VCaP (cell line): ENCODE measurements around the gene AUTS2.
"Not testable (repeated sequence)": the region's sequence is repeated elsewhere in the genome, so short reads cannot be mapped to it uniquely, and the experiment has no call there.

Experiments used
- H3K27ac ChIP-seq: fragments of 450-650 bp; 2 replicates; pipeline ENCODE4 v1.5.1; 2017
- TF ChIP-seq, protein P1 (sequence below): fragments of 450-650 bp; conservative IDR thresholded peaks from 2 replicates; pipeline ENCODE4 v1.5.1; 2017; ENCODE audit warnings: mild to moderate bottlenecking, moderate library complexity

The AUTS2 gene

DNA sequence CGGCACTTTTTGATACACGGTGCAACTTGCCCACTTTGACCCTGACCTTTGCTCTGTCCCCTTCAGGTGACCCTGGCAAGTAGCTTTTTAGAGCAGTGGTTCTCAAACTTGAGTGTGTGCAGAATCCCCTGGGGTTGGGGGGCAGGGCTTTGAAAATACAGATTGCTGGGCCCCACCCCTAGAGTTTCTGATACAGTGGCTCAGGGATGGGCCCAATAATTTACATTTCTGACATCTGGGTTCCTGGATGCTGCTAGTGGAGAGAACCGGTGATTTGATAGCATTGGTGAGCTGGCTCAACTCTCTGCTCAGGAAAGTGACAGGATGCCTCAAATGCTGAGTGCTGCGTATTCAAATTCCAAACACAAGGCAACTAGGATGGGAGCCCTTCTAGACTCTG lies 995.9 kb downstream of the AUTS2 start:
- H3K27ac ChIP-seq, result no peak overlapping the region
- TF ChIP-seq, protein P1, sequence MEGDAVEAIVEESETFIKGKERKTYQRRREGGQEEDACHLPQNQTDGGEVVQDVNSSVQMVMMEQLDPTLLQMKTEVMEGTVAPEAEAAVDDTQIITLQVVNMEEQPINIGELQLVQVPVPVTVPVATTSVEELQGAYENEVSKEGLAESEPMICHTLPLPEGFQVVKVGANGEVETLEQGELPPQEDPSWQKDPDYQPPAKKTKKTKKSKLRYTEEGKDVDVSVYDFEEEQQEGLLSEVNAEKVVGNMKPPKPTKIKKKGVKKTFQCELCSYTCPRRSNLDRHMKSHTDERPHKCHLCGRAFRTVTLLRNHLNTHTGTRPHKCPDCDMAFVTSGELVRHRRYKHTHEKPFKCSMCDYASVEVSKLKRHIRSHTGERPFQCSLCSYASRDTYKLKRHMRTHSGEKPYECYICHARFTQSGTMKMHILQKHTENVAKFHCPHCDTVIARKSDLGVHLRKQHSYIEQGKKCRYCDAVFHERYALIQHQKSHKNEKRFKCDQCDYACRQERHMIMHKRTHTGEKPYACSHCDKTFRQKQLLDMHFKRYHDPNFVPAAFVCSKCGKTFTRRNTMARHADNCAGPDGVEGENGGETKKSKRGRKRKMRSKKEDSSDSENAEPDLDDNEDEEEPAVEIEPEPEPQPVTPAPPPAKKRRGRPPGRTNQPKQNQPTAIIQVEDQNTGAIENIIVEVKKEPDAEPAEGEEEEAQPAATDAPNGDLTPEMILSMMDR, result no peak

DNA sequence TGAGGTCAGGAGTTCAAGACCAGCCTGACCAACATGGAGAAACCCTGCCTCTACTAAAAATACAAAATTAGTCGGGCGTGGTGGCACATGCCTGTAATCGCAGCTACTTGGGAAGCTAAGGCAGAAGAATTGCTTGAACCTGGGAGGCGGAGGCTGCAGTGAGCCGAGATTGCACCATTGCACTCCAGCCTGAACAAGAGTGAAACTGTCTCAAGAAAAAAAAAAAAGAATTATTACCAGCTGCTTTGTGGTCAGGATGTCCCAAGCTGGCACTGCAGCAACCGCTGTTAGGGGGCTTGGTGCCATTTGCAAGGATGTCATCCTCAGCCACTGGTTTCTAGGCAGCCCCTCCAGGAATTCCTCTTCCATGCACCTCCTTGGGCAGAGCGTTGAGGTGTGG lies 996.6 kb downstream of the AUTS2 start:
- H3K27ac ChIP-seq, result not testable (repeated sequence)

GRCh38 chr7:70595370-70595754 lies 997.1 kb downstream of the AUTS2 start:
- TF ChIP-seq, protein P1, result no peak
- no peak overlapping the region for H3K27ac ChIP-seq

DNA sequence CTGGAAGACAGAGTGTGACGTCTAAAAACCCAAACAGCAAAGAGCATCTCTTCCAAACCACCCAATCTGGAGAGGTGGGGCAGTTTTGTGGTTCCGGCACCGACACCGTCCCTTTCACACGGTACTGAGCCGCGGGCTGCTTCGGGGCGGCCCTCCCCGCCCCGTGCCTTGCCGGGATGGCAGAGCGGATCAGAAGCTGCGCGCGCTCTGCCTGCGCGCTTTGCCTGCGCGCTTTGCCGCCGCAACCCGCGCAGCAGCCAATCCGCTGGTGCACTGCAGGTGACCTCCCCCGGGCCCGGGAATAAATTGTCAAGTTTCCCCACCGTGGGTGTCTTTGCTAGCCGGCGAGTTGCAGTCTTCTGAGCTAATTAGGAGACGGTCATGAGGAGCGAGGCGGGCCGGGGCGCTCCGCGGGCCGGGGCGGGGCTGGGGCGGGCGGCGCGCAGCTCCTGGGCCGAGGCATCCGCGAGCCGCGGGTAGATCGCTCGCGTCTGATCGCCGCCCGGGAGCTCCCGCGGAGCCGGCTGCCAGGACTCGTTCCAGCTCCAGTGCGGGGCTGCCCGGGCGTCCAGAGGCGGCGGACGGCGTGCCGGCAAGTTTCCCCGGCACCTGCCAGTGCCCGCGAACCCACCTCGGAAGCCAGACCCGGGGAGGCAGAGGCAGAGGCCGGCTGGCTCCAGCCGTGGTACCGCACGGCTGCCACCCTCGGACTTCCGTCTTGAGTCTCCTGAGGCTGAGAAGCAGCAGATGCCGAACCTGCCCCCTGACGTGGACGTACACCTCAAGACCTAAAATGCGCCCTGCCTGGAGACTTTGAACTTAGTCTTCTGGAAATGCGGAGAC lies 997.7 kb downstream of the AUTS2 start:
- no peak overlapping the region for H3K27ac ChIP-seq

DNA sequence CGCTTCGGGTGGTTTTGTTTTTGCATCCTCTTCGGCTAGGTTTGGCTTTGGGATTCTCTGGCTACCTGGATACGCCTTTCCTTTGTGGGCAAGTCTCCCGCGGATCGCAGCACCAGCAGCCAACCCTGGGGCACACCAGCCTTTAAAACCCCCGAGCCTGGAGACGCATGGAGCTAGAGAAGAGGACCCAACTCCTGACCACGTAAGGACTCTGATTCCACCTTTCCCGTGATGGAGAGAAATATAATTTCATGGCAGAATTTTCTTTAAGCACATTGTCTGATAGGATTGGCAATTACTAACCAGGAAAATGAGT lies 998.3 kb downstream of the AUTS2 start:
- no peak overlapping the region for H3K27ac ChIP-seq
- TF ChIP-seq, protein P1, result no peak

More for the DNA sequence above, 997.7 kb downstream of the AUTS2 start:
- TF ChIP-seq, protein P1, result no peak

GRCh38 chr7:70597066-70597465 lies 998.8 kb downstream of the AUTS2 start:
- TF ChIP-seq, protein P1, result no peak
- H3K27ac ChIP-seq, result no peak overlapping the region

DNA sequence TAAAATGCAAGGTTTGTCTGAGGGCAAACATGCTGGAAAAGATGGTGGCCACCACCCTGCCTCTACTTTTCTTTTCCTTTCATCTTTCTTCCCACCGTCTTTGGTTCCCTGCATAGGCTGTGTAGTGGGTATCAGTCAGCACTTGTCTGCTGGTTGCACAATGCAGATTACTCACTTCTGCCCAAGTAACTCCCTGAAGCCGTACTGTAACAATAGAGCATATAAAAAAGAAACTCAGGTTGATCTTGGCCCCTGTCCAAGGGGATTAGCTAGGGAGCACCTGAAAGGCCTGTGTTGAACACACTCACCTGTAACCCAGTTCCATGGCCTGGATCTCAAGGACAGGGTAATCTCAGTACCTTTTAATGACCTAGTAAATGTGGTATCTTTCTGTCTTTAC lies 1000.7 kb downstream of the AUTS2 start:
- TF ChIP-seq, protein P1, result no peak
- H3K27ac ChIP-seq, result peak overlapping the region; percentile 14; the same call in 1 of the 2 replicates

GRCh38 chr7:70599446-70600190 lies 1001.3 kb downstream of the AUTS2 start:
- H3K27ac ChIP-seq, result peak overlapping the region; percentile 14; the same call in 1 of the 2 replicates
- TF ChIP-seq, protein P1, result no peak
